Trophoblast cell (in vitro differentiated cells and primary cell): ENCODE data around the gene ORC3.
A peak's percentile ranks its signal among the peaks of the same experiment; 100 is the strongest.
"Not testable (repeated sequence)": the region's sequence is repeated elsewhere in the genome, so short reads cannot be mapped to it uniquely, and the experiment has no call there.

Experiments used
- DNase-seq, 2 donors: peaks; one replicate each; pipeline ENCODE4 v3.0.0-alpha.2; 2016
- H2AFZ ChIP-seq: 2 replicates; pipeline ENCODE4 v1.6.1; 2013; ENCODE audit warnings: low read length, moderate library complexity, mild to moderate bottlenecking; ENCODE audit not compliant: insufficient read depth, poor library complexity
- H2AK5ac ChIP-seq: 2 replicates; pipeline ENCODE4 v1.6.1; 2013; ENCODE audit warnings: mild to moderate bottlenecking, low read length
- H2BK120ac ChIP-seq: 2 replicates; pipeline ENCODE4 v1.6.1; 2013; ENCODE audit warnings: low read length, mild to moderate bottlenecking, moderate library complexity; ENCODE audit not compliant: insufficient read depth, poor library complexity
- H2BK12ac ChIP-seq: 2 replicates; pipeline ENCODE4 v1.6.1; 2013; ENCODE audit warnings: mild to moderate bottlenecking, low read length, moderate library complexity
- H2BK5ac ChIP-seq: 2 replicates; pipeline ENCODE4 v1.6.1; 2013; ENCODE audit warnings: low read length, low read depth, moderate library complexity, mild to moderate bottlenecking; ENCODE audit not compliant: poor library complexity
- H3K14ac ChIP-seq: 2 replicates; pipeline ENCODE4 v1.6.1; 2013; ENCODE audit warnings: mild to moderate bottlenecking, low read length
- H3K18ac ChIP-seq: 2 replicates; pipeline ENCODE4 v1.6.1; 2013; ENCODE audit warnings: mild to moderate bottlenecking, low read length
- H3K23ac ChIP-seq: 2 replicates; pipeline ENCODE4 v1.6.1; 2013; ENCODE audit warnings: low read length
- H3K27ac ChIP-seq: 2 replicates; pipeline ENCODE4 v1.5.1; 2013; ENCODE audit warnings: low read depth, mild to moderate bottlenecking, inconsistent platforms, low read length, moderate library complexity
- H3K27me3 ChIP-seq: 2 replicates; pipeline ENCODE4 v1.6.1; 2013; ENCODE audit warnings: inconsistent platforms, mild to moderate bottlenecking, low read length, moderate library complexity; ENCODE audit not compliant: insufficient read depth
- H3K36me3 ChIP-seq, 2 experiments: 1 replicate in 1 of 2; 2 replicates in 1 of 2; pipeline ENCODE4 v1.6.1; 2013; ENCODE audit warnings: low read length in 2 of 2, mild to moderate bottlenecking in 2 of 2, moderate library complexity in 1 of 2; ENCODE audit not compliant: insufficient read depth in 2 of 2, control insufficient read depth in 1 of 2
- H3K4ac ChIP-seq: 2 replicates; pipeline ENCODE4 v1.6.1; 2013; ENCODE audit warnings: low read depth, mild to moderate bottlenecking, low read length, moderate library complexity
- H3K4me1 ChIP-seq, 2 experiments: 1 replicate in 1 of 2; 2 replicates in 1 of 2; pipeline ENCODE4 v1.6.1; 2013; ENCODE audit warnings: low read length in 2 of 2, mild to moderate bottlenecking in 2 of 2, moderate library complexity in 1 of 2; ENCODE audit not compliant: insufficient read depth in 2 of 2, control insufficient read depth in 1 of 2
- H3K4me2 ChIP-seq: 2 replicates; pipeline ENCODE4 v1.6.1; 2013; ENCODE audit warnings: inconsistent platforms, mild to moderate bottlenecking, low read length, moderate library complexity
- H3K4me3 ChIP-seq: 2 replicates; pipeline ENCODE4 v1.5.1; 2013; ENCODE audit warnings: mild to moderate bottlenecking, low read depth, low read length, inconsistent platforms
- H3K79me1 ChIP-seq: one replicate; pipeline ENCODE4 v1.6.1; 2013; ENCODE audit warnings: low read length
- H3K79me2 ChIP-seq: 2 replicates; pipeline ENCODE4 v1.6.1; 2013; ENCODE audit warnings: low read length, mild to moderate bottlenecking; ENCODE audit not compliant: control insufficient read depth, insufficient read depth, poor library complexity
- H3K9ac ChIP-seq: 2 replicates; pipeline ENCODE4 v1.6.1; 2013; ENCODE audit warnings: mild to moderate bottlenecking, low read length
- H3K9me3 ChIP-seq: 2 replicates; pipeline ENCODE4 v1.6.1; 2013; ENCODE audit warnings: low read depth, mild to moderate bottlenecking, control low read depth, inconsistent platforms, low read length; ENCODE audit not compliant: insufficient read depth
- H4K12ac ChIP-seq: 2 replicates; pipeline ENCODE4 v1.6.1; 2013; ENCODE audit warnings: low read depth, mild to moderate bottlenecking, low read length, moderate library complexity
- H4K8ac ChIP-seq: 2 replicates; pipeline ENCODE4 v1.6.1; 2013; ENCODE audit warnings: low read depth, mild to moderate bottlenecking, low read length, moderate library complexity
- H4K91ac ChIP-seq: one replicate; pipeline ENCODE4 v1.6.1; 2013; ENCODE audit warnings: low read depth, mild to moderate bottlenecking, low read length, moderate library complexity
- WGBS: extraction: QIAGEN DNeasy Blood & Tissue Kit; methylation state at CpG from one replicate; pipeline ENCODE4 v1.1.7; 2013; ENCODE audit warnings: missing lambda C conversion rate; ENCODE audit not compliant: insufficient read length, insufficient coverage; ENCODE audit errors: extremely low coverage; 5-methylcytosine and 5-hydroxymethylcytosine counted together

The ORC3 gene

DNA sequence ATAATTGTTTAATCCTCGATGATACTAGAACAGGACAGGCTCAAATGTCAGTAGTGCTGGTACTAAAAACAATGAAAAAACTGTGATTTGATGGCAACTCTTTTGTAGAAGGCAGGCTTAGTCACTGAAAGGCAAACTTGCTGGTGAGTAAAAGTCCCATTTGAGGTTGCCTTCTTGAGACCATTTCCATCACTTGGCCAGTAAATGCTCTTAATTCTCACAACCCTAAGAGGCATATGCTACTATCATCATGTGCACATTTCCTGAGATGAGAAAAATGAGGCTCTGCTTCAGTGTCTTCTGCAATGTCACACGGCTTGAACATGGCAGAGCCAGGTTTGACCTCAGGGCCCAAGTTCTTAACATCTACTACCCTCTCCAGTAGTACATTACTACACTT lies 102.2 kb downstream of the ORC3 start:
- Histone ChIP-seq H2AFZ (no peak overlapping the region), H2AK5ac (no peak overlapping the region), H3K9me3 (no peaks in the 10 kb centered on the region), H3K4me3 (no peak overlapping the region), H4K91ac (no peak overlapping the region), H3K23ac (no peak overlapping the region), H3K4me2 (no peak overlapping the region), H3K36me3 (peaks cover 7 to 11% of the 10 kb centered on the region in 2 experiments), H2BK120ac (no peak overlapping the region), H3K9ac (no peak overlapping the region), H3K14ac (no peak overlapping the region), H2BK5ac (no peak overlapping the region), H3K4me1 (peaks cover 0 to 3% of the 10 kb centered on the region in 2 experiments), H3K27me3 (no peaks in the 10 kb centered on the region), H3K79me2 (peaks cover 26% of the 10 kb centered on the region), H3K27ac (no peak overlapping the region), H3K18ac (no peak overlapping the region), H2BK12ac (no peak overlapping the region), H3K4ac (peak overlapping the region; percentile 64), H4K12ac (no peak overlapping the region), H3K79me1 (no peaks in the 10 kb centered on the region), H4K8ac (no peak overlapping the region)
- no peak for DNase-seq
- no CpG with 5 or more reads among the region's 2 CpGs for WGBS

DNA sequence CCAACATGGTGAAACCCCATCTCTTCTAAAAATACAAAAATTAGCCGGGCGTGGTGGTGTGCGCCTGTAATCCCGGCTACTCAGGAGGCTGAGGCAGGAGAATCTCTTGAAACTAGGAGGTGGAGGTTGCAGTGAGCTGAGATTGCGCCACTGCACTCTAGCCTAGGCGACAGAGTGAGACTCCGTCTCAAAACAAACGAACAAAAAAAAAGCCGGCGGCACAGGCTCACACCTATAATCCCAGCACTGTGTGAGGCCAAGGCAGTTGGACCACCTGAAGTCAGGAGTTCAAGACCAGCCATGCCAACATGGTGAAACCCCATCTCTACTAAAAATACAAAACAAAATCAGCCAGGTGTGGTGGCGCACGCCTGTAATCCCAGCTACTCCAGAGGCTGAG lies 106.9 kb downstream of the ORC3 start:
- not testable (repeated sequence) for H3K9me3 ChIP-seq, H2BK5ac ChIP-seq, H4K91ac ChIP-seq, H2AFZ ChIP-seq, H3K9ac ChIP-seq, H3K4me3 ChIP-seq, DNase-seq, H3K14ac ChIP-seq, H4K8ac ChIP-seq, H3K23ac ChIP-seq, H3K18ac ChIP-seq, H3K4me1 ChIP-seq, H2BK120ac ChIP-seq, H2AK5ac ChIP-seq, H3K79me1 ChIP-seq, H3K27me3 ChIP-seq, H3K4me2 ChIP-seq, H2BK12ac ChIP-seq, H3K36me3 ChIP-seq, H3K27ac ChIP-seq, H4K12ac ChIP-seq
- Histone ChIP-seq H3K79me2 (peaks cover 28% of the 10 kb centered on the region), H3K4ac (peak overlapping the region; percentile 53)
- no CpG with 5 or more reads among the region's 12 CpGs for WGBS

DNA sequence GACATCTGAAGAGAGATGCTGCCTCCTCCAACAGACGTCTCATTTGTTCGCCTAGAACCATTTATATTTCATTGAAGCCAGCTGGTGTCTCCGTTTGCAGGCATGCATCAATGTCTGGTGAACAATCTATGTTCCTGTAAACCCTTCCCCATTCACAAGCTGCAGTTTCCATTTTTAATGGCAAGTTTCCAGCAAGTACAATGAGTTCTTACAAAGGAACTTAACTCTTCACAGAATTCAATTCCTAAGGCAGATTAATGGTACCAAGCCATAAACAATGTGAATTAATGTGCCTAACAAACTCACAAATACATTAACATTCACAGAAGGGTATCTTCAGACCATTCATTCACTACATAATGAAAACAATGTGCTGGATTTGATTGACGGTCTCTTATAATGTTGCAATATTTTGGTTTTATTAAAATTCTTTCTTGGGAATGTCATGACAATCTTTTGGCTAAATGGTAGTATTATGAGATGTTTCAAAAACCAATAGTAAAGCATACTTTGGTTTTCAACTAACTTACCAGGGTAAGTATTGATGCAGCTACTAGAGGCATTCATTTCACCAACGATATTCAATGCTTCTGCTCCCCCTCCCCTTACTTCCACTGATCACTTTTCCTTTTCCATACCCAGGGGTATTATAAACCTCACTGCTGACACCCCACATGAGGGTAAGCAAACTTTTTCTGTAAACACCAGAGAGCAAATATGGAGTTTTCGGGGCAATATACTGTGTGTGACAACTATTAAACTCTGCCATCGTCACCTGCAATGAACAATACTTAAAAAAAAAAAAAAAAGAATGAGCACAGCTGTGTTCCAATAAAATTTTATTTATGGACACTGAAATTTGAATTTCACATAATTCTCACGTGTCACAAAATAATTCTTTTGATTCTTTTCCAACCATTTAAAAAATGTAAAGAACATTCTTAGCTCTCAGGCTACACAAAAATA lies 107.9 kb downstream of the ORC3 start:
- WGBS = no CpG with 5 or more reads among the region's 8 CpGs

DNA sequence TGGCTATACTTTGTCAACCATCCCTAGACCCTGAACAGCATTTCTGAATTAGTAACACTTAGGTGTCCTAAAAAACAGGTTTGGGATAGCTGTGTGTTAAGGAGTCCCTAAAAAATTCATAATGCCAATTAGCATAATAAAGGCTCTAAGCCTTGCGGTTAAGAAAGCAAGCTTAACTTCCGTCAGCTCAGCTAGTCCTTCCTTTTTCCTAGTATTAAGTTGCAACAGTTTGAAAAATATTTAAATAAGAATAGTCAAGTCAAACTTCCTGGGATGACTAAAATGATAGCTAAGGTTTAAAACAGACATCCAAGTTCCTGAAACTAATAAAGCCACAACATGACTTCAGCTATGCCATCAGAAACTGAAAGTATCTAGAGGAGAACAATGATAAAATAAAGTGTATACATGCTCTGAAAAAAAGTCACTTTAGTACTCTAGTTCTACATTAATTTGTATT lies 108.6 kb downstream of the ORC3 start:
- Histone ChIP-seq H3K4me1 (peaks cover 0 to 2% of the 10 kb centered on the region in 2 experiments), H3K9me3 (no peaks in the 10 kb centered on the region), H3K79me1 (peaks cover 9% of the 10 kb centered on the region), H3K27ac (no peak overlapping the region), H2AK5ac (no peak overlapping the region), H3K36me3 (peaks cover 3 to 4% of the 10 kb centered on the region in 2 experiments), H3K4me3 (no peak overlapping the region), H3K23ac (no peak overlapping the region), H3K4me2 (peak overlapping the region; percentile 52), H3K14ac (no peak overlapping the region), H3K9ac (no peak overlapping the region), H3K18ac (no peak overlapping the region), H2BK5ac (no peak overlapping the region), H3K79me2 (peaks cover 25% of the 10 kb centered on the region), H3K27me3 (no peaks in the 10 kb centered on the region), H3K4ac (no peak overlapping the region), H4K8ac (no peak overlapping the region), H4K91ac (no peak overlapping the region), H2BK120ac (no peak overlapping the region), H2BK12ac (no peak overlapping the region), H4K12ac (no peak overlapping the region), H2AFZ (no peak overlapping the region)
- no peak for DNase-seq
- no CpG with 5 or more reads among the region's 2 CpGs for WGBS

More for the DNA sequence above, 107.9 kb downstream of the ORC3 start:
- Histone ChIP-seq H3K9me3 (no peaks in the 10 kb centered on the region), H3K36me3 (peaks cover 3 to 6% of the 10 kb centered on the region in 2 experiments), H2AFZ (no peak overlapping the region), H2AK5ac (no peak overlapping the region), H3K27me3 (no peaks in the 10 kb centered on the region), H3K27ac (no peak overlapping the region), H3K14ac (no peak overlapping the region), H3K4me3 (no peak overlapping the region), H3K79me1 (peaks cover 9% of the 10 kb centered on the region), H2BK5ac (no peak overlapping the region), H3K4me1 (peaks cover 0 to 2% of the 10 kb centered on the region in 2 experiments), H3K4ac (peak overlapping the region; percentile 98), H3K9ac (no peak overlapping the region), H4K8ac (no peak overlapping the region), H3K4me2 (peak overlapping the region; percentile 52), H2BK12ac (no peak overlapping the region), H3K18ac (no peak overlapping the region), H4K91ac (no peak overlapping the region), H3K79me2 (peaks cover 25% of the 10 kb centered on the region), H2BK120ac (no peak overlapping the region), H3K23ac (no peak overlapping the region), H4K12ac (no peak overlapping the region)
- no peak for DNase-seq
